GM19023 (cell line): ENCODE data around the gene SRGAP1.
A peak's percentile ranks its signal among the peaks of the same experiment; 100 is the strongest.

Experiments used
- ATAC-seq: cut with Tn5 transposase; IDR thresholded peaks from one replicate; pipeline ENCODE4 v1.9.1; 2021; ENCODE audit warnings: mild to moderate bottlenecking, moderate library complexity; ENCODE audit not compliant: unreplicated experiment

SRGAP1 gene

DNA sequence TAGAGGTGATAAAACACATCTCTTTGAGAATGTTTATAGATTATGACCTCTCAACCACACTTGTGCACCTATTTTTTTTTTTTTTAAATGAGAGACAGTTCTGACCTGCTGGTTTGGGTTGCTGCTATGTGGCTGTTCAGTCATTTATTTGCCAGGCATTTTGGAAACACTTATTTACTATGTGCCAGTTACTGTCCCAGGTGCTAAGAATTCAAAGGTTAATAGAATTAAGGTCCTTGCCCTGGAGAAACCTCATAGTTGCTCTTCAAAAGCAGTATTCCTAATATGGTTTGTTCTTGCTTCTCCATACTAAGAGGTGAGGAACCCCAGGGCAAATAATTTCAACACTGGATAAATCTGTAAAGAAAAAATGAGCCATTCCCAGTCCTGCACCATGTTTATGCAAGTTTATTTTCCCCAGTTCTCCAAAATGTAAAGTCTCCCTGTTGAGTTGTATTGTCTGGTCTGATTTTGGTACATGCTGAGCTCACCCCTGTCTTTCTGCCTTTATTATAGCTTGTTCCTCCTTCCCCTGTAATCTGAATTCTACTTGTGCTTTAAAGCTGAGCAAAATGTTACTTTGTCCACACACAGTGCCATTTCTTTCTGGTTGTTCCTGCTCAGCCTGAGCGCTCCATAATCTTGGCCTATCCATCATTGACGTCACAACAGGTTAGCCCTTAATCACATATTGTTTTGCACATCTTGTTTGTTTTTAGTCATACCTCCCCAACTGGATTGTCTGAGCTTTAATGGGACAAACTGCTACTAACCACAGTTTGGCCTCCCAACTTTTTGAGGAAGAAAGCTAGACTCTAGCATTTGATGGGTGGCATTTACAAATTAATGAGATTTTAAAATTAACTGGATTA, 56.7 kb downstream of the SRGAP1 start:
- no peak for ATAC-seq

DNA sequence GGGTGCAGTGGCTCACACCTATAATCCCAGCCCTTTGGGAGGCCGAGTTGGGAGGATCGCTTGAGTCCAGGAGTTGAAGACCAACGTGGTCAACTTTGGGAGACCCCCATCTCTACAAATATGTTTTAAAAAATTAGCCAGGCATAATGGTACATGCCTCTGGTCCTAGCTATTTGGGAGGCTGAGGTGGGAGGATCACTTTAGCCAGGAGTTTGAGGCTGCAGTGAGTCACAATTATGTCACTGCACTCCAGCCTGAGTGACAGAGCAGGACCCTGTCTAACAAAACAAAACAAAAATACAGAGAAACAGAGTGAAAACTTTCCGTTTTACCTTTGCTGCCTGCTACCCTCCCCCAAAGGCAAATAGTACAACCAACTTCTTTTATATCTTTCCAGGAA, 60.2 kb downstream of the SRGAP1 start:
- ATAC-seq, result no peak

DNA sequence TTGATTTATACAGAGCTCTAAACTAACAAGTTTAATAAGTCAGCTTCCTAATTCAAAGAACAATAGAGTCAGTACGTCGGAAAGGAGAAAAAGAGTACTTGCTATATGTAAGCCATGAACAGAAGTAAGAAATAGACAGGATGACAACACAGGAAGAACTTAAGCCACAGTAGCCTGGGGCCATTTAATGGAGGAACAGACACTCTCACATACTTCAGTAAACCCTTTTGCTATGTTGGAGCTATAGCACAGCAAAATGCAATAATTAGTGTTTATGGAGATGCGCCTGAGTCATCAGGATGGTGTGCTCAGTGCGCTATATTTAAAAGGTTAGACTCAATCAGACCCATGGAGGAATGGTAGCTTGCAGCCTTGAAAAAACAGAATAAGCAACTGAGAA, 61.0 kb downstream of the SRGAP1 start:
- no peak for ATAC-seq

DNA sequence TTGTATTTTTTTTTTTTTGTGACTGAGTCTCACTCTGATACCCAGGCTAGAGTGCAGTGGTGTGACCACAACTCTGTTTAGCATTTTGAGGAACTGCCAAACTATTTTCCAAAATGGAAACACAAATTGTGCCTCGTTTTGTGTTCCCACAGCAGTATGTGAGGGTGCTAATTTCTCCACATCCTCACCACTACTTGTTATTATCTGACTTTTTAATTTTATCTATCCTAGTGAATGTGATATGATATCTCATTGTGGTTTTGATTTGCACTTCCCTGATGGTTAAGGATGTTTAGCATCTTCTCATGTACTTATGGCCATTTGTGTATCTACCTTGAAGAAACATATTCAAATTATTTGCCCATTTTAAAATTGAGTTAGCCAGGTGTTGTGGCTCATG, 62.4 kb downstream of the SRGAP1 start:
- ATAC-seq, result no peak

DNA sequence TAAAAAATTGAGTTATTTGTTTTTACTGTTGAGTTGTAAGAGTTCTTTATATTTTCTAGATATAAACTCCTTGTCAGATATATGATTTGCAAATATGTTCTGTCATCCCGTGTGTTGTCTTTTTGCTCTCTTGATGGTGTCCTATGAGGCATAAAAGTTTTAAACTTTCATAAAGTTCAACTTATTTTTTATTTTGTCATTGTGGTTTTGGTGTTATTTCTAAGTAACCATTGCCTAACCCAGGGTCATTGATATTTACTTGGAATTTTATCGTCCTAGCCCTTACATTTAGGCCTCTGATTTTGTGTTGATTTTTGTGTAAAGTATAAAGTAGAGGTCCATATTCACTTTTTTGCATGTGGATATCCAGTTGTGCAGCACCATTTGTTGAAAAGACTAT, 63.1 kb downstream of the SRGAP1 start:
- no peak for ATAC-seq

DNA sequence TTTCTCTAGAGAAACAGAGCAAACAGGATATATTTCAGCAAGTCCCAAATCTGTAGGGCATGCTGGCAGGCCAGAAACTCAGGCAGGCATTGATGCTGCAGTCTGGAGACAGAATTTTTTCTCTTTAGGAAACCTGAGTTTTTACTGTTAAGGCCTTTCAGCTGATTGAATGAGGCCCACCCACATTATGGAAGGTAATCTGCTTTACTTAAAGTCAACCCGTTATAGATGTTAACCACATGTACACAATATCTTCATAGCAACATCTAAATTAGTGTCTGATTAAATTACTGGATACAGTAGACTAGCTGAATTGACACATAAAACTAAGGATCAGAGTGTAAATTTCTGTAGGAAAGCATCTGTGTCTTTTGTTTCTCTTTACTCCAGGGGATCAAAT, 65.2 kb downstream of the SRGAP1 start:
- no peak for ATAC-seq

DNA sequence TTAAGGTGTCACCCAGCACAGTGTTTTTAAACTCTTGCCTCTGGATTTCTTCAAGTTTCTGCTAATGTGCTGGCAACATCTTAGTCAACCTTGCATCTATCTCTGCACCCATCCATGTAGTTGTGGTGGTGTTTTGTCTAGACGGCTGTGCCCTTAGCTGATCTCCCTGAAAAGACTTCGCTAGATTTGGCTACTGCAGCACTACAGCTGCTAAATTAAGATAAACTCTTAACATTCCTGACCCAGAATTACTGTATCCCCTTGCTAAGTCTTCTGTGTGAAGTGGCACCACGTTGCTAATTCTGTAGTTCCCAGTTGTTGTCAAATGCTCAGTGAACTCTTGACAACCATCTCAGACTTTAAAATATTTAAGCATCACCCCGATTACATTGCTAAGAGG, 66.8 kb downstream of the SRGAP1 start:
- no peak for ATAC-seq

DNA sequence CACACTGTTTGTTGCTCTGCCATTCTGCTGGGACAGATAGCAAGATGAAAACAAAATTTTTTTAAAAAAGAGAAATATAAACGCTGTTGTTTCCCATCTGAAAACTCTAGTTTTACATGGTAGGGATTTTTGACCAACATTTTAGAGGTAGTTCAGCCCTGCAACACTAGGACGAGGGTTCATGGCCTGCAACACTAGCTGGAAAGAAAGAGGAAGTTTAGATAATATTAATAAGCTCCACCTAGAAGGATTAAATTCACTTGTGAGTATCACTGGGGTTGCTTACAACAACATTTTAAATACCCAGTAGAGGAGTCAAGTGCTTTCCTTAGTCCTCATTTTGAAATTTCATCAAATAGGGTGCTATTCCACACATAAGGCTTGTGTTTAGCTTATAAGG, 68.2 kb downstream of the SRGAP1 start:
- ATAC-seq, result no peak

DNA sequence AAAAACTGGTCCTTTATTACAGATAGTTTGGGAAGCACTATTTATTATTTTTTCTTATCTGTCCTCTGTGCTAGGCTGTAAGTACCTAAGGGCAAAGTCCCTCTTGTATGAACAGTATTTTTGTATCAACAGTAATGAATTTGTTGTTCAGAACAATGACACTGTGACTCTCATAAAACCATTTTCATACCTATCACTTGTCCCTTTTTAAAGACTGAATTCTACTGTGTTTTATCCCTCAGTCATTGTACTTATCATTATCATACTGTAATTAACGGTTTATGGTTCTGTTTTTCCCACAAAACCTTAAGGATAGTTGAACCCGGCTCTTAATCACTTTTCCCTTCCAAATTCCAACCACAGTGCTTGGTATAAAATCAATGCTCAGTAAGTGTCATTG, 69.4 kb downstream of the SRGAP1 start:
- ATAC-seq, result no peak

DNA sequence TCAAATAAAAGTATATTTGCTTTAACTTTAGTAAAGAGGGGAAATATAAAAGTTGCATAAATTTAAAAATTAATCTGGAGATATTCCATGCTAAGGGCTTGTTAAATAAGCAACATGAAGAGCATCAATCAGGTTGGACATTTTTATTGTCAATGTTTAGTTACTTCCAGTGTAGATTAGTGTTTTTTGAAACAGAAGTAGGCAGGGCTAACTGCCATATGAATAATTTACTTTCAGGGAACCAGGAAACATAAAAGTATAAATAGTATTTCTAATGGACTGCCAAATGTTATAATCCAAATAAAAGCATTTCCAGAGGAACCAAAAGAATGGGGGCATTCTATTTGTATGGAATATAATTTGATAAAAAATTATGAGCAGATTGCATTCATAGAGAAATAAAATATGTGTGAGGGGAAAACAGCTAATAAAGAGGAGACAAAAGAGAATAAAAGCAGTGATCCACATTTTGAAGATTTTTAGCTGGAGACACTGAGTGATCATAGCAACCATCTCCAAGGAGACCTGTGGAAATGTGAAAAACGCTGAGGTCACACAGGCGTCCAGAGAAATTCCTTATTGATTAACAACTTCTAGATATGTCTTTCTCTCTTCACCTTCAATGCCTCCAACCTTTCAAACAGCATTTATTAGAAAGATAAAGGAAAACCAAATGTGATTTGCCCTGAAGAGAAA, 70.8 kb downstream of the SRGAP1 start:
- ATAC-seq, result no peak

DNA sequence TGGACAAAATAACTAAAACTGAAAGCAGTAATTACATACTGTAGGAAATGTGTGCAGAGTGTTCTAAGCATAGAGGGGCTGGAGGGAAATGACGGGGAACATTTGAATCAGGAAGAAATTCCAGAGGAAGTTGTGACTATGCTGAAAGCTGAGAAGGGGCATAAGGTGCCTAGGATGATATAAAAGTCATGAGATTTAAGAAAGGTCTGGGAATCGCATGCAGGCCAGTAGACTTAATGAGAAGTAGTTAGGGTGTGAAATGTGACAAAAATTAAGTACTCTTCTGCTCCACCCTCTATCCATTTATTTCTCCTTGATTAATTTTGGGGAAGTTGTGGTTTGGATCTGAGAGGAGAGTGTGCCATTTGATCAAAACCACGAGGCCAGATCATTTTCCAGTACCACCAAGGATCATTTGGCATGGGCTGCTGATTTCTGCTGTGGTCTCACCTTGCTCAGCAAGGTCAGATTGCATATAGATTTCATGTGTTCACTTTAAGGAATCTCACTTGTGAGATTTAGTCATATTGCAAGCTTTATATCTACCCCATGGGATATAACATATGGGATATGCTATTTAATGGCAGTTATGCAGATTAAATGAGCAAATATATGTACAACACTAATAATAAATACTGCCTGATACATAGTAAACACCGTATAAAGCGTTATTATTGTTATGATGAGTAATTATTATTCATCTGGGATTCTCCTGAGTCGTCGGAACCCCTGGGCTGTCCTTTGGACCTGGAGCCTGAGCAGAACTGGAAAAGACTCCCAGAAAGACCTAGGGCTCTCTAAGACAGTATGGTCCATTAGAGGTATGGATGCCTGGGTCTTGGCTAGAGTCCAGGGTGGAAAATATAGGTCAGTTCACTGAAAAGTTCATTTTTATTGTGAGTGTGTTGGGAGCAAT, 72.3 kb downstream of the SRGAP1 start:
- ATAC-seq, result no peak

DNA sequence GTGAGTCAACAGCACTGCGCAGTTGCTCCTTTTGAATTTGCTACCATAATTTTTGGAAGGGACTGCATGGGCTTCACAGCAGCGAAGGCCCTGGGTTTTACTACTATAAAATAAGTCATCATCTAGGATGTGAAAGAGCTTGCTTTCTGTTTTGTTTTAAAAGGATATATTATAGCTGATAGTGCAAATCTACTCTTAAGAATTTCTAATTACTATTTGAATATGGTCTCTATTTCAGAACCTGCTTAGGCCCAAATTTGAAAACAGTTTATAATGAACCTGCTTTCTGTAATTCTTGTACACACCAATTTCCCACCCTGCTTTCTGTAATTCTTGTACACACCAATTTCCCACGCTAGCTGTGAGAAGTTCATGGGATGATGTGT, 73.0 kb downstream of the SRGAP1 start:
- no peak for ATAC-seq

DNA sequence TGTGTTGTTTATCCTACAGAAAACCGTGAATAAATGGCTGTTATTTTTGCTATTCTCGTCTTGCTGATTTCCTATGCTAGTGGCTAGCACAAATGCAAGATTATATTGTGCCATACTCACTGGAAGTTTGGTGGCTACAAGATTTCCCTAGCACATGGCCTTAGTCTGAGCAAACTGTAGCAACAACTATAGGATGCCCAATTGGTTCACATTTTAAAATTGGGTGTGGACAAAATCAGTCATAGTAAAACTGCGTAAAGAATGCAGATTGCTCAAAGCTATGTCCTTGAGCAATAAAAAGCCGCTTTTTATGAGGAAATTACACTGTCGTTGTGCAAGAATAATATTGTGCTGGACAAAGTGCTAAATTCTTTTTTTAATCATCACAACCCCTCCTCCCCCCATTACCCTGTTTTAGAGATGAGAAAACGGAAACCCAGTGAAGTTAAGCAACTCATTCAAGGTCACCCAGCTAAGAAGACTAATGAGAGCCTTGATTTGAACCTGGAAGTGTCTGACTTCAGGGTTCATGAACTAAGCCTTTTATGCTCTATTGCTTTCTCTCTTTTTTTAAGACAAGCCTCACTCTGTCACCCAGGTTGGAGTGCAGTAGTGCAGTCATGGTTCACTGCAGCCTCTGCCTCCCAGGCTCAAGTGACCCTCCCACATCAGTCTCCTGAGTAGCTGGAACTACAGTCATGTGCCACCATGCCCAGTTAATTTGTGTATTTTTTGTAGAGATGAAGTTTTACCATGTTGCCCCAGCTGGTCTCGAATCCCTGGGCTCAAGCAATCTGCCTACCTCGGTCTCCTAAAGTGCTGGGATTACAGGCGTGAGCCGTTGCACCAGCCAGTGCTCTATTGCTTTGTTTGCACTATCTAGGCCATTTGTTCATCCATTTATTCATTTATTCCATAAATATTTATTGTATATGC, 73.6 kb downstream of the SRGAP1 start:
- ATAC-seq, result no peak

DNA sequence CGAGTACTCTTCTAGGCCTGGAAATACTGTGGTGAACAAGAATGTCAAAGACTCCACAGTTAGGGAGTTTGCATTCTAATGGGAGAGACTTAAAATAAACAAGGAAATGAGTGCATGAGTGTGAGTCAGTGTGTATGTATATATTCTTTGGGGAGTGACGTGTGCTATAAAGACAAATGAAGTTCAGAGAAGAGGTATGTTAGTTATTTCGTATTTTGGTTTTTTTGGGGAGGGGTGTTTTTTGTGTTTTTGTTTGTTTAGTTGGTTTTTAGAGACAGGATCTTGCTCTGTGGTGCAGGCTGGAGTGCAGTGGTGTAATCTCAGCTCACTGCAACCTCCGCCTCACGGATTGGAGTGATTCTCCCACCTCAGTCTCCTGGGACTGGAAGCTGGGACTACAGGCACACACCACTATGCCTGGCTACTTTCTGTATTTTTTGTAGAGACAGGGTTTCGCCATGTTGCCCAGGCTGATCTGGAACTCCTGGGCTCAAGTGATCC, 74.3 kb downstream of the SRGAP1 start:
- no peak for ATAC-seq

DNA sequence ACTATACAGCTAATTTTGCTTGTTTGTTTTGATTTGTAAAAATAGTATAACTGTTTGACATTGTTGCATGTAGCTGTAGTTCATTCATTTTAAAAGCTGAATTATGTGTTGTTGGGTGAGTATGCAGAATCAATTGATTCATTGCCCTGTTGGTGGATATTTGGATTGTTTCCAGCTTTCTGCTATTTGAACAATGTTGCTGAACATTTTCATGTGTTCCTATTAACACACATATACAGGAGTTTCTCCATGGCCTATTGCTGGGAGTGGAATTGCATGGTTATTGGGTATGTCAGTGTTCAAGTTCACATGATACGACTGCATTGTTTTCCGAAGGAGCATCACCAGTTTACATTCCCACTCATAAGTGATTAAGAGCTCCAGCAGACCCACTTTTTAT, 75.3 kb downstream of the SRGAP1 start:
- no peak for ATAC-seq

DNA sequence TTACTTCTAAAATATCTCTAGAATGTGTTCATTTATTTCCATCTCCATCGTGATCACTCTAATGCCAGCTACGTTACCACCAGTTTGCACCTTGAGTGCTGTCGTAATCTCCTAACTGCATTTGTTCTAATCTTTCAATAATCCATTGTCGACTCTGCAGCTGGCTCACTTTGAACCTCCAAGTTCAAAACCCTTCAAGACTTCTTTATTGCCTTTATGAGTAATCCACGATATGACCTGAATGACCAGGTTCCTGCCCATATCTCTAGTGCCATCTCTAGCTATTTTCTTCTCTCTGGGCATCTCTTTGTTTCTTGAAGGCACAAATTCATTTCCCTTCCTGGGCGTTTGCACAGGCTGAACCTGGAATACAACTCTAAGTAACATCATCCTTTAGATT, 76.7 kb downstream of the SRGAP1 start:
- ATAC-seq, result no peak

DNA sequence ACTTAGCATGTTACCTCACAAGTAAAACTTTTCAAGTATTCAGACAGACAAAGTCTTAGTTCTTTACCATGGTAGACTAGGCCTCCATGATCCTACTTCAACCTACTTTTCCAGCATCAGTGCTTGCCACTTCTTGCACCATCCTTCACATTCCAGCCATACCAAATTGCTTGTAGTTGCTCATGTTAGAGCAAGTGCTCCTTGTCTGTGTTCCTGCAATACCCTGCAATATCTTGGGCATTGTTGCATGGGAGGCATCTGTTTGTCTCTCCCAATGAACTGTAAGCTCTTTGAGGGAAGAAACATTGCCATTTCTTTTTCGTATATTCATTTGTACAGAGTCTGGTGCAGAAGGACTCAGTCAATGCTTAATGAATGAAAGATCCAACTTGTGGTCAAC, 78.0 kb downstream of the SRGAP1 start:
- no peak for ATAC-seq

DNA sequence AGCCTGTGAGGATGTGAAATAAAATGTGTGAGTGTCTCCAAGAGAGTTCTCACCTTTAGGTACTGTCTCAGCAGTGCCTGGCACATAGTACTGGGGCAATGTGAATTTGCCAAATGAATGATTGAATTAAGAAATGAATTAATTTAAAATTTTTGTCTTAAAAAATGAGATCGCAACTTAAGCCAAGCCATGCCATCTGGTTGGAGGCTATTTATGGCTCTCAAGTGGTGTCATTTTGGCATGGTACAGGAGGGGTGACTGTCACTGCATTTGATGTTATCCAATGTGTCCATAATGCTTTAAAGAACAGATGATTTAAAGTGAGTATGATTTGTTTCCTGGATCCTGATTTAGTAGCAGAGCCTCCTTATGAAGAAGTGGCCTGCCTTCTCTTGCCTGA, 80.3 kb downstream of the SRGAP1 start:
- ATAC-seq, result no peak

DNA sequence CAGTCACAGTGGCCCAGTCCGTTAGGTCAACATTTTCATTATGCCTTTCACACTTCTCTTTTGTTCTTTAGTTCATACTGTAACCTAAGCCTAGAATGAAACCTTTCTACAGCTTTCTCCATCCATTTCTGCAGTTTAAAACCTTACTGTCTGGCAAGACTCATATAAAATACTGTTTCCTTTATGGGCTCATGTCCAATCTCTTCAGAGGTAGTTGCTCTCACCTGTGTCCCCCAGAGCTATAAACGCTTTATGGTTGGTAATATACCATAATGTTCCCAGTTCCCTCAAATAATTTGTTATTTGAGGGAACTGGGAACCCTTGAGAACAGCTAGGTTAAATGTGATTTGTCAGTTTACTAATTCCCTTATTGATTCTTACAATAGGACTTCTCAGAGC, 83.0 kb downstream of the SRGAP1 start:
- no peak for ATAC-seq

DNA sequence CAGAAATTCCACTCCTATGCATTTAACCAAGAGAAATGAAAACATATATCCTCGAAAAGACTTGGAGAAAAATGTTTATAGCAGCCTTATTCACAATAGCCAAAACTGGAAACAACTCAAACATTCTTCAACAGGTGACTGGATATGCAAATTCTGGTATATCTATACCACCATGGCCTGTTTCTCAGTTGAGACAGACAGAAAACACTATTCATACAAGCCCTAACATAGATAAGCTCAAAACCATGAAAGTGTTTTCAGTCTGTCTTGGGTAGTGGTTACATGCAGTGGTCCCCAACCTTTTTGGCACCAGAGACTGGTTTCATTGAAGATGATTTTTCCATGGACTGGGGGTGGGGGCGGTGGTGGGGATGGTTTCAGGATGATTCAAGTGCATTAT, 83.8 kb downstream of the SRGAP1 start:
- ATAC-seq, result peak; percentile 73
